Hepatocyte (in vitro differentiated cells): Measurements from ENCODE around the gene GNB1L. TPM values are rescaled to one million over a fixed set of nuclear protein-coding genes. Genes with fewer than 3 reads are reported as not detected.

Experiments
- DNase-seq: peaks from one replicate; pipeline ENCODE4 v3.0.0-alpha.2; 2016; ENCODE audit warnings: low spot score
- H2AFZ ChIP-seq: fragments of 200-600 bp; sonication (generic); 2 replicates; pipeline ENCODE4 v1.6.0; 2016; ENCODE audit warnings: antibody characterized with exemption, mild to moderate bottlenecking
- H3K27ac ChIP-seq: fragments of 200-600 bp; sonication (generic); 2 replicates; pipeline ENCODE4 v1.5.1; 2016; ENCODE audit warnings: mild to moderate bottlenecking
- H3K27me3 ChIP-seq: fragments of 200-600 bp; sonication (generic); 2 replicates; pipeline ENCODE4 v1.6.1; 2016
- H3K36me3 ChIP-seq: fragments of 200-600 bp; sonication (generic); replicated peaks from 2 replicates; pipeline ENCODE4 v1.5.1; 2016; ENCODE audit warnings: low read depth; ENCODE audit not compliant: insufficient read depth
- H3K4me1 ChIP-seq: fragments of 200-600 bp; sonication (generic); 2 replicates; pipeline ENCODE4 v1.5.1; 2016; ENCODE audit warnings: mild to moderate bottlenecking, moderate library complexity; ENCODE audit not compliant: insufficient read depth
- H3K4me2 ChIP-seq: fragments of 200-600 bp; sonication (generic); 2 replicates; pipeline ENCODE4 v1.6.0; 2016
- H3K4me3 ChIP-seq: fragments of 200-600 bp; sonication (generic); 2 replicates; pipeline ENCODE4 v1.5.1; 2016; ENCODE audit warnings: mild to moderate bottlenecking
- H3K79me2 ChIP-seq: fragments of 200-600 bp; sonication (generic); 2 replicates; pipeline ENCODE4 v1.6.0; 2017; ENCODE audit warnings: mild to moderate bottlenecking
- H3K9me2 ChIP-seq: fragments of 200-600 bp; sonication (generic); replicated peaks from 2 replicates; pipeline ENCODE4 v1.6.0; 2017; ENCODE audit warnings: mild to moderate bottlenecking; ENCODE audit not compliant: insufficient read depth
- H3K9me3 ChIP-seq: fragments of 200-600 bp; sonication (generic); 2 replicates; pipeline ENCODE4 v1.5.1; 2016; ENCODE audit warnings: low read depth, mild to moderate bottlenecking
- H4K20me1 ChIP-seq: fragments of 200-600 bp; sonication (generic); 2 replicates; pipeline ENCODE4 v1.6.0; 2016; ENCODE audit warnings: mild to moderate bottlenecking; ENCODE audit not compliant: insufficient read depth, poor library complexity, severe bottlenecking
- CTCF ChIP-seq: fragments of 200-600 bp; sonication (generic); IDR thresholded peaks from 2 replicates; pipeline ENCODE4 v1.5.1; 2016; ENCODE audit warnings: antibody characterized with exemption, mild to moderate bottlenecking; ENCODE audit not compliant: poor library complexity
- EZH2 ChIP-seq: fragments of 200-600 bp; sonication (generic); IDR thresholded peaks from 2 replicates; pipeline ENCODE4 v1.6.1; 2016; ENCODE audit warnings: antibody characterized with exemption, mild to moderate bottlenecking, borderline replicate concordance
- EZH2phosphoT487 ChIP-seq: fragments of 200-600 bp; sonication (generic); IDR thresholded peaks from one replicate; pipeline ENCODE4 v1.6.1; 2018; ENCODE audit warnings: antibody characterized with exemption, mild to moderate bottlenecking, low read depth, moderate library complexity; ENCODE audit not compliant: unreplicated experiment, severe bottlenecking
- WGBS: methylation state at CpG from one replicate; pipeline ENCODE4 v1.1.6; 2016; ENCODE audit warnings: low lambda C conversion rate; ENCODE audit errors: missing lambda C conversion rate; 5-methylcytosine and 5-hydroxymethylcytosine counted together
- polyA plus RNA-seq: library from polyadenylated mRNA; unstranded; fragments of >200 nt; fragmentation: Nextera tagmentation; extraction: Ambion mirVana; gene quantifications from 2 replicates; pipeline ENCODE4 v1.2.1, GENCODE V29; 2016
- total RNA-seq: library from RNA; depleted of rRNA; stranded (reverse); fragments of >200 nt; gene quantifications from 2 replicates; pipeline ENCODE4 v1.2.3, GENCODE V29; 2014

GNB1L gene
- total and polyA plus RNA-seq, 2 experiments from 2014 or later, result 4.1 to 8.5 TPM

GRCh38 chr22:19863571-19863970 is 8.9 kb upstream of the GNB1L start:
- DNase-seq, result no peak
- H3K4me2 ChIP-seq, result no peak overlapping the region
- H2AFZ ChIP-seq, result no peak overlapping the region
- H4K20me1 ChIP-seq, result no peaks in the 10 kb centered on the region
- H3K4me1 ChIP-seq, result no peaks in the 10 kb centered on the region
- H3K27me3 ChIP-seq, result no peaks in the 10 kb centered on the region
- no peaks in the 10 kb centered on the region for H3K79me2 ChIP-seq
- H3K9me3 ChIP-seq, result no peaks in the 10 kb centered on the region
- 81% methylated on average over 5 of the region's 5 CpGs for WGBS
- TF ChIP-seq EZH2 (no peak), CTCF (no peak), EZH2phosphoT487 (no peak)
- H3K27ac ChIP-seq, result no peak overlapping the region
- no peak overlapping the region for H3K4me3 ChIP-seq
- no peaks in the 10 kb centered on the region for H3K9me2 ChIP-seq
- H3K36me3 ChIP-seq, result no peaks in the 10 kb centered on the region

GRCh38 chr22:19862619-19863246 is 8.1 kb upstream of the GNB1L start:
- Histone ChIP-seq H3K4me1 (no peaks in the 10 kb centered on the region), H3K27me3 (no peaks in the 10 kb centered on the region), H3K9me2 (no peaks in the 10 kb centered on the region), H3K79me2 (no peaks in the 10 kb centered on the region), H3K9me3 (no peaks in the 10 kb centered on the region), H2AFZ (no peak overlapping the region), H3K4me2 (no peak overlapping the region), H3K4me3 (no peak overlapping the region), H3K36me3 (no peaks in the 10 kb centered on the region), H4K20me1 (no peaks in the 10 kb centered on the region), H3K27ac (no peak overlapping the region)
- 95% methylated on average over 13 of the region's 13 CpGs for WGBS
- TF ChIP-seq CTCF, result no peak
- TF ChIP-seq EZH2phosphoT487, result no peak
- TF ChIP-seq EZH2, result no peak
- no peak for DNase-seq

GRCh38 chr22:19859861-19860510 is 5.3 kb upstream of the GNB1L start:
- Histone ChIP-seq H3K36me3 (no peaks in the 10 kb centered on the region), H3K9me2 (no peaks in the 10 kb centered on the region), H3K4me3 (no peak overlapping the region), H3K4me1 (peaks cover 8% of the 10 kb centered on the region), H3K27me3 (no peaks in the 10 kb centered on the region), H3K4me2 (no peak overlapping the region), H2AFZ (no peak overlapping the region), H3K79me2 (peaks cover 13% of the 10 kb centered on the region), H4K20me1 (no peaks in the 10 kb centered on the region), H3K27ac (no peak overlapping the region), H3K9me3 (no peaks in the 10 kb centered on the region)
- no peak for TF ChIP-seq CTCF
- no peak for DNase-seq
- WGBS, result 98% methylated on average over 8 of the region's 8 CpGs
